Karpas-422 (cell line): ENCODE data around the gene TOMM20L. TPM values are rescaled to one million over a fixed set of nuclear protein-coding genes. Genes with fewer than 3 reads are reported as not detected.

Experiments
- DNase-seq: peaks from one replicate; pipeline ENCODE4 v3.0.0-alpha.2; 2015
- H2AFZ ChIP-seq: fragments of 200-600 bp; sonication (generic); 2 replicates; pipeline ENCODE4 v1.6.1; 2014; ENCODE audit warnings: antibody characterized with exemption, low read length, mixed read lengths
- H3K27ac ChIP-seq: fragments of 200-600 bp; sonication (generic); 2 replicates; pipeline ENCODE4 v1.5.1; 2014; ENCODE audit warnings: mild to moderate bottlenecking, low read length, moderate library complexity
- H3K27me3 ChIP-seq: fragments of 200-600 bp; sonication (generic); 2 replicates; pipeline ENCODE4 v1.6.1; 2014; ENCODE audit warnings: low read length, mixed read lengths
- H3K36me3 ChIP-seq: fragments of 200-600 bp; sonication (generic); 2 replicates; pipeline ENCODE4 v1.6.1; 2014; ENCODE audit warnings: low read length, mixed read lengths; ENCODE audit not compliant: insufficient read depth
- H3K4me1 ChIP-seq: fragments of 200-600 bp; sonication (generic); 2 replicates; pipeline ENCODE4 v1.6.1; 2014; ENCODE audit warnings: mild to moderate bottlenecking, low read length, mixed read lengths
- H3K4me2 ChIP-seq: fragments of 200-600 bp; sonication (generic); 2 replicates; pipeline ENCODE4 v1.6.1; 2014; ENCODE audit warnings: low read length, low read depth, mild to moderate bottlenecking; ENCODE audit not compliant: poor library complexity, severe bottlenecking
- H3K4me3 ChIP-seq: fragments of 200-600 bp; sonication (generic); 2 replicates; pipeline ENCODE4 v1.5.1; 2014; ENCODE audit warnings: mild to moderate bottlenecking, antibody characterized with exemption, low read length, mixed read lengths
- H3K79me2 ChIP-seq: fragments of 200-600 bp; sonication (generic); 2 replicates; pipeline ENCODE4 v1.6.1; 2014; ENCODE audit warnings: mild to moderate bottlenecking, low read length, mixed read lengths
- H3K9ac ChIP-seq: fragments of 200-600 bp; sonication (generic); 2 replicates; pipeline ENCODE4 v1.6.0; 2014; ENCODE audit warnings: low read length
- H3K9me2 ChIP-seq: fragments of 200-600 bp; sonication (generic), shearing (Covaris generic); replicated peaks from 2 replicates; pipeline ENCODE4 v1.6.0; 2014; ENCODE audit warnings: mild to moderate bottlenecking, low read length, moderate library complexity; ENCODE audit not compliant: insufficient read depth
- H3K9me3 ChIP-seq: fragments of 300-700, 200-600 bp; sonication (generic); 2 replicates; pipeline ENCODE4 v1.6.1; 2014; ENCODE audit warnings: low read length, mixed read lengths
- H4K20me1 ChIP-seq: fragments of 200-600 bp; sonication (generic); 2 replicates; pipeline ENCODE4 v1.6.1; 2014; ENCODE audit warnings: mild to moderate bottlenecking, antibody characterized with exemption, low read length, low read depth; ENCODE audit not compliant: insufficient read depth
- small RNA-seq: library from RNA; depleted of rRNA; stranded (forward); fragments of <200 nt; gene quantifications from one replicate; pipeline ENCODE3, GENCODE V24; 2014
- total RNA-seq: library from RNA; depleted of rRNA; stranded (reverse); fragments of >200 nt; shearing (Covaris generic); gene quantifications from 2 replicates; pipeline ENCODE4 v1.2.3, GENCODE V29; 2014; ENCODE audit warnings: low replicate concordance; rRNA removed

Gene TOMM20L
- total RNA-seq, 1 experiment from 2014 or later: not detected

GRCh38 chr14:58430156-58430555 is 34.4 kb downstream of the TOMM20L start:
- Histone ChIP-seq H3K9me2 (no peaks in the 10 kb centered on the region), H4K20me1 (no peaks in the 10 kb centered on the region), H3K4me3 (no peak overlapping the region), H3K4me2 (peak overlapping the region; percentile 92), H3K27me3 (no peaks in the 10 kb centered on the region), H3K79me2 (peaks cover 61% of the 10 kb centered on the region), H3K9ac (no peak overlapping the region), H2AFZ (no peak overlapping the region; the same call in 1 of the 2 replicates), H3K4me1 (peaks cover 30% of the 10 kb centered on the region), H3K9me3 (no peaks in the 10 kb centered on the region), H3K36me3 (peaks cover 31% of the 10 kb centered on the region), H3K27ac (no peak overlapping the region)
- no peak for DNase-seq

DNA sequence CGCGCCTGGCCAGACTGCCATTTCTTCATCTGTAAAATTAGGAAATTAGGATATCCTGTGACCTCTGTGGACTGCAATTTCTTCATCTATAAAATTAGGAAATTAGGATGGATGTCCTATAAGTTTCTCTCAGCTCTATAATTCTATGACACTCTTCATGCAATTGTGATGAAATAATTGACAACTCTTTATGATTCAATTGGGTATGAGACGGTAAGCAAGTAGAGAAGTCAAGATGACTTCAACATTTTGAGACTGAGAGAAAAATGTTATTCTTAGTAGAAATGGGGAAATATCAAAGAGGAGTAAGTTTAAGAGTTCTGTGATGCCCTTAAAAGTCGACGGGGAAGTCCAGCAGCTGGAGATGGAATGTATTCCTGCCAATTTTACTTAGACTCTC is 43.7 kb downstream of the TOMM20L start:
- no peak overlapping the region for H3K9ac ChIP-seq
- no peaks in the 10 kb centered on the region for H3K4me1 ChIP-seq
- no peak overlapping the region for H3K27ac ChIP-seq
- no peaks in the 10 kb centered on the region for H4K20me1 ChIP-seq
- H3K27me3 ChIP-seq: no peaks in the 10 kb centered on the region
- H3K4me3 ChIP-seq: no peak overlapping the region
- no peak overlapping the region for H3K4me2 ChIP-seq
- peaks cover 37% of the 10 kb centered on the region for H3K36me3 ChIP-seq
- no peaks in the 10 kb centered on the region for H3K9me2 ChIP-seq
- no peaks in the 10 kb centered on the region for H3K9me3 ChIP-seq
- H3K79me2 ChIP-seq: no peaks in the 10 kb centered on the region; the same call in 1 of the 2 replicates
- no peak overlapping the region for H2AFZ ChIP-seq
- DNase-seq: no peak

DNA sequence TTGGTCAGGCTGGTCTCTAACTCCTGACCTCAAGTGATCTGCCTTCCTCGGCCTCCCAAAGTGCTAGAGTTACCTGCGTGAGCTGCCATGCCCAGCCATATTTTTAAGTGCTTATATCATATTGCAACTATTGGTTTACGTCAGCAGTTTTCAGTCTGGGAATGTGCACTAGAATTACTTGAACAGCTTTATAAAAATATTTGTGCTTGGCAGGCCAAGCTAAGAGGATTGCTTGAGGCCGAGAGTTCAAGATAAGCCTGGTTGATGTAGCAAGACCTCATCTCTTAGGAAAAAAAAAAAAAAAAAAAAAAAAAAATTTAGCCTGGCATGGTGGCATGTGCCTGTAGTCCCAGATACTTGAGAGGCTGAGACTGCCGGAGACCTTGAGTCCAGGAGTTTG is 48.9 kb downstream of the TOMM20L start:
- Histone ChIP-seq H3K36me3 (peaks cover 44% of the 10 kb centered on the region), H3K9ac (no peak overlapping the region), H3K27me3 (no peaks in the 10 kb centered on the region), H3K9me2 (no peaks in the 10 kb centered on the region), H3K79me2 (peaks cover 12% of the 10 kb centered on the region; the same call in 1 of the 2 replicates), H3K4me1 (no peaks in the 10 kb centered on the region), H4K20me1 (no peaks in the 10 kb centered on the region), H3K9me3 (no peaks in the 10 kb centered on the region), H3K27ac (no peak overlapping the region), H3K4me2 (no peak overlapping the region), H3K4me3 (no peak overlapping the region), H2AFZ (no peak overlapping the region)
- DNase-seq: no peak

GRCh38 chr14:58455593-58456265 is 60.0 kb downstream of the TOMM20L start:
- Histone ChIP-seq H3K4me2 (no peak overlapping the region), H4K20me1 (no peaks in the 10 kb centered on the region), H3K9me3 (no peaks in the 10 kb centered on the region), H3K9ac (no peak overlapping the region), H3K4me3 (no peak overlapping the region), H2AFZ (no peak overlapping the region), H3K36me3 (peaks cover 68% of the 10 kb centered on the region), H3K27me3 (no peaks in the 10 kb centered on the region), H3K4me1 (no peaks in the 10 kb centered on the region), H3K79me2 (no peaks in the 10 kb centered on the region), H3K27ac (no peak overlapping the region), H3K9me2 (no peaks in the 10 kb centered on the region)
- no peak for DNase-seq

Small RNA genes within 50 kb of the gene (small RNA-seq; reads per million reads assigned to genes)
- gene RF00019: not detected

Other genes with a start within 250 kb of the TOMM20L start
- 0.07 and 0.75 TPM in 2 replicates for gene ARMH4, start 243.7 kb upstream of the TOMM20L start, total RNA-seq
- 66.7 and 153 TPM in 2 replicates for gene ACTR10, start 195.8 kb upstream of the TOMM20L start, total RNA-seq
- gene PSMA3, start 151.1 kb upstream of the TOMM20L start, total RNA-seq: 121 and 169 TPM in 2 replicates
- 36.3 and 37.9 TPM in 2 replicates for gene ARID4A, start 97.4 kb upstream of the TOMM20L start, total RNA-seq
- 51.3 and 71.7 TPM in 2 replicates for gene TIMM9, start 31.6 kb downstream of the TOMM20L start, total RNA-seq
- 31.4 and 42.3 TPM in 2 replicates for gene KIAA0586, start 31.8 kb downstream of the TOMM20L start, total RNA-seq
- gene DACT1, start 242.0 kb downstream of the TOMM20L start, total RNA-seq: 0.11 TPM in 1 of 2 replicates, not detected in the other